Panc1 (cell line): ENCODE data around the gene CLPX. TPM values are rescaled to one million over a fixed set of nuclear protein-coding genes. Genes with fewer than 3 reads are reported as not detected.

Experiments used
- ATAC-seq: fragments of 200-7000 bp; cut with Tn5 transposase; 2 replicates; pipeline ENCODE4 v1.9.1; 2020; ENCODE audit warnings: mild to moderate bottlenecking, moderate library complexity
- BruUV-seq: library from RNA; stranded (reverse); fragments of 400-500 nt; replicated peaks from 2 replicates; lab custom pipeline; 2021; lab: Mats Ljungman, UMichigan
- CTCF ChIA-PET: fragments of 300-600 bp; sonication (Branson Sonifier 250); formaldehyde crosslinking; loops from one replicate; lab custom pipeline; 2022; ENCODE audit warnings: antibody characterized with exemption; lab: Charles Lee
- POLR2A ChIA-PET: fragments of 300-600 bp; sonication (Branson Sonifier 250); formaldehyde crosslinking; loops from one replicate; lab custom pipeline; 2022; ENCODE audit warnings: antibody characterized with exemption; lab: Charles Lee
- DNase-seq: peaks from one replicate; pipeline ENCODE4 v3.0.0-alpha.2; 2010; ENCODE audit warnings: low read depth, low spot score
- H3K27ac ChIP-seq: 2 replicates; pipeline ENCODE4 v1.5.1; 2011; ENCODE audit warnings: mild to moderate bottlenecking, low read length, inconsistent platforms
- H3K27me3 ChIP-seq: fragments of 200-500 bp; sonication (Bioruptor generic); 2 replicates; pipeline ENCODE4 v1.6.0; 2014; ENCODE audit warnings: low read length, inconsistent platforms; ENCODE audit not compliant: control insufficient read depth, insufficient read depth
- H3K36me3 ChIP-seq: fragments of 200-500 bp; sonication (Bioruptor generic); 2 replicates; pipeline ENCODE4 v1.5.1; 2014; ENCODE audit warnings: inconsistent platforms, mild to moderate bottlenecking, low read length, moderate library complexity; ENCODE audit not compliant: control insufficient read depth, insufficient read depth
- H3K4me1 ChIP-seq: 2 replicates; pipeline ENCODE4 v1.5.1; 2011; ENCODE audit warnings: inconsistent platforms, mild to moderate bottlenecking, low read length, moderate library complexity; ENCODE audit not compliant: control insufficient read depth, insufficient read depth
- H3K4me3 ChIP-seq, 2 experiments: 2 replicates each; pipeline ENCODE4 v1.5.1; 2011 to 2012; ENCODE audit warnings: low read depth in 2 of 2, low read length in 2 of 2, mild to moderate bottlenecking in 2 of 2, inconsistent platforms in 1 of 2, moderate library complexity in 1 of 2
- H3K9me3 ChIP-seq: fragments of 200-500 bp; sonication (Bioruptor generic); 2 replicates; pipeline ENCODE4 v1.5.1; 2014; ENCODE audit warnings: low read depth, mild to moderate bottlenecking, inconsistent platforms, low read length, moderate library complexity; ENCODE audit not compliant: control insufficient read depth, insufficient read depth
- POLR2AphosphoS5 ChIP-seq: IDR thresholded peaks from 2 replicates; pipeline ENCODE4 v1.6.1; 2012; ENCODE audit warnings: mild to moderate bottlenecking, low read depth, low read length, moderate library complexity
- SIN3A ChIP-seq: IDR thresholded peaks from 2 replicates; pipeline ENCODE4 v1.6.1; 2012; ENCODE audit warnings: low read depth, mild to moderate bottlenecking, low read length, moderate library complexity, borderline replicate concordance; ENCODE audit not compliant: insufficient read depth
- TCF7L2 ChIP-seq: IDR thresholded peaks from 2 replicates; pipeline ENCODE4 v1.6.1; 2011; ENCODE audit warnings: mild to moderate bottlenecking, low read depth, low read length, inconsistent platforms
- in situ Hi-C: cut with HindIII; loops from 2 replicates; pipeline ENCODE4 v1.10.0; 2016; ENCODE audit warnings: low sequenced_read_pairs, low pct_unique_long_range_greater_than_20kb
- intact Hi-C: fragments of 100-400 bp; cut with micrococcal nuclease; formaldehyde crosslinking; loops from one replicate; pipeline ENCODE4 v1.10.0; 2022; ENCODE audit not compliant: unreplicated experiment
- total RNA-seq: library from RNA; stranded (reverse); gene quantifications from one replicate; pipeline ENCODE4 v1.2.1, GENCODE V29; 2021; ENCODE audit not compliant: unreplicated experiment
- TF ChIP-seq, protein P1 (sequence below), 2 experiments: IDR thresholded peaks; 2 replicates each; pipeline ENCODE4 v1.6.1; 2011 to 2012; ENCODE audit warnings: low read depth in 2 of 2, control low read depth in 1 of 2, low read length in 1 of 2, mild to moderate bottlenecking in 1 of 2, moderate library complexity in 1 of 2; ENCODE audit not compliant: insufficient read depth in 1 of 2
- TF ChIP-seq, protein P2 (sequence below): fragments of 450-650 bp; IDR thresholded peaks from 2 replicates; pipeline ENCODE4 v1.5.1; 2017; ENCODE audit warnings: mild to moderate bottlenecking

CLPX gene
- total RNA-seq, 1 experiment from 2014 or later, result 49.9 TPM

DNA sequence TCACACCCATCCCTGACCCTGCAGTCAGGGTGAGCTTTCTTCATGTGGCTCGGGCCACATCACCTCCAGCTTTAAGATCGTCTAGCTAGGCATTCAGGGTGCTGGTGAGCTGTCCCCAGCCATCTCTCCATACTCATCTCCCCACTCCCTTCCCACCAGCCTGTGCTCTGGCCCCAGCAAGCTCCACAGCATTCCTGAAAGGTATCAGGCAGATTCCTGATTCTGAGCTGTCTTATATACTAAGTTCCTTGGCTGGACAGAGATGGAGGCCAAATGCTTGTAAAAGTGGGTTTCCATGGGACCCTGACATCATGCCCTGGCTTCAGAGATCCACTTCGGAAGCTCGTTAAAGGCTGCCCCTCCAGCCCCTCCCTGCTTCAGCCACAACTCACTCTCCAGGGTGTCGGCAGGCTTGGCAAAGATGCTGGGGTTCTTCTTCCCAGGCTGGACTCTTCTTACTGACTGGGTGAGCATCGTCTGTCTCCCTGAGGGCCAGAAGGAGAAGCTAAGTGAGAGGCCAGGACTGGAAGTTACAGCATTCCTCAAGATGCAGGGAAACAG lies 22.2 kb upstream of the CLPX start:
- CTCF ChIA-PET, result no interaction called here
- no peaks in the 10 kb centered on the region for H3K27me3 ChIP-seq
- no peak for DNase-seq
- in situ Hi-C loops, result no loop called here
- H3K36me3 ChIP-seq, result no peaks in the 10 kb centered on the region
- intact Hi-C loops, result no loop called here
- H3K4me1 ChIP-seq, result no peaks in the 10 kb centered on the region
- BruUV-seq, result no TSS peak
- H3K9me3 ChIP-seq, result no peaks in the 10 kb centered on the region
- no peak overlapping the region for H3K4me3 ChIP-seq
- TF ChIP-seq, protein P1, sequence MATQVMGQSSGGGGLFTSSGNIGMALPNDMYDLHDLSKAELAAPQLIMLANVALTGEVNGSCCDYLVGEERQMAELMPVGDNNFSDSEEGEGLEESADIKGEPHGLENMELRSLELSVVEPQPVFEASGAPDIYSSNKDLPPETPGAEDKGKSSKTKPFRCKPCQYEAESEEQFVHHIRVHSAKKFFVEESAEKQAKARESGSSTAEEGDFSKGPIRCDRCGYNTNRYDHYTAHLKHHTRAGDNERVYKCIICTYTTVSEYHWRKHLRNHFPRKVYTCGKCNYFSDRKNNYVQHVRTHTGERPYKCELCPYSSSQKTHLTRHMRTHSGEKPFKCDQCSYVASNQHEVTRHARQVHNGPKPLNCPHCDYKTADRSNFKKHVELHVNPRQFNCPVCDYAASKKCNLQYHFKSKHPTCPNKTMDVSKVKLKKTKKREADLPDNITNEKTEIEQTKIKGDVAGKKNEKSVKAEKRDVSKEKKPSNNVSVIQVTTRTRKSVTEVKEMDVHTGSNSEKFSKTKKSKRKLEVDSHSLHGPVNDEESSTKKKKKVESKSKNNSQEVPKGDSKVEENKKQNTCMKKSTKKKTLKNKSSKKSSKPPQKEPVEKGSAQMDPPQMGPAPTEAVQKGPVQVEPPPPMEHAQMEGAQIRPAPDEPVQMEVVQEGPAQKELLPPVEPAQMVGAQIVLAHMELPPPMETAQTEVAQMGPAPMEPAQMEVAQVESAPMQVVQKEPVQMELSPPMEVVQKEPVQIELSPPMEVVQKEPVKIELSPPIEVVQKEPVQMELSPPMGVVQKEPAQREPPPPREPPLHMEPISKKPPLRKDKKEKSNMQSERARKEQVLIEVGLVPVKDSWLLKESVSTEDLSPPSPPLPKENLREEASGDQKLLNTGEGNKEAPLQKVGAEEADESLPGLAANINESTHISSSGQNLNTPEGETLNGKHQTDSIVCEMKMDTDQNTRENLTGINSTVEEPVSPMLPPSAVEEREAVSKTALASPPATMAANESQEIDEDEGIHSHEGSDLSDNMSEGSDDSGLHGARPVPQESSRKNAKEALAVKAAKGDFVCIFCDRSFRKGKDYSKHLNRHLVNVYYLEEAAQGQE (IDR thresholded peaks at IDR 0.05; ENCODE audit: insufficient read depth in 1 of 2, low read depth in 2 of 2, low read length in 1 of 2), result no peak
- TF ChIP-seq, protein P2, sequence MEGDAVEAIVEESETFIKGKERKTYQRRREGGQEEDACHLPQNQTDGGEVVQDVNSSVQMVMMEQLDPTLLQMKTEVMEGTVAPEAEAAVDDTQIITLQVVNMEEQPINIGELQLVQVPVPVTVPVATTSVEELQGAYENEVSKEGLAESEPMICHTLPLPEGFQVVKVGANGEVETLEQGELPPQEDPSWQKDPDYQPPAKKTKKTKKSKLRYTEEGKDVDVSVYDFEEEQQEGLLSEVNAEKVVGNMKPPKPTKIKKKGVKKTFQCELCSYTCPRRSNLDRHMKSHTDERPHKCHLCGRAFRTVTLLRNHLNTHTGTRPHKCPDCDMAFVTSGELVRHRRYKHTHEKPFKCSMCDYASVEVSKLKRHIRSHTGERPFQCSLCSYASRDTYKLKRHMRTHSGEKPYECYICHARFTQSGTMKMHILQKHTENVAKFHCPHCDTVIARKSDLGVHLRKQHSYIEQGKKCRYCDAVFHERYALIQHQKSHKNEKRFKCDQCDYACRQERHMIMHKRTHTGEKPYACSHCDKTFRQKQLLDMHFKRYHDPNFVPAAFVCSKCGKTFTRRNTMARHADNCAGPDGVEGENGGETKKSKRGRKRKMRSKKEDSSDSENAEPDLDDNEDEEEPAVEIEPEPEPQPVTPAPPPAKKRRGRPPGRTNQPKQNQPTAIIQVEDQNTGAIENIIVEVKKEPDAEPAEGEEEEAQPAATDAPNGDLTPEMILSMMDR, result no peak
- no peak for TF ChIP-seq POLR2AphosphoS5
- no peak for TF ChIP-seq SIN3A
- no peak for TF ChIP-seq TCF7L2
- POLR2A ChIA-PET, result no interaction called here
- no peak for ATAC-seq
- H3K27ac ChIP-seq, result no peak overlapping the region

GRCh38 chr15:65206750-65207149 lies 21.6 kb upstream of the CLPX start:
- Histone ChIP-seq H3K4me3 (no peak overlapping the region), H3K9me3 (no peaks in the 10 kb centered on the region), H3K27me3 (no peaks in the 10 kb centered on the region), H3K4me1 (no peaks in the 10 kb centered on the region), H3K27ac (no peak overlapping the region), H3K36me3 (no peaks in the 10 kb centered on the region)
- DNase-seq, result no peak
- ChIA-PET CTCF (no interaction called here), POLR2A (no interaction called here)
- no peak for ATAC-seq
- in situ Hi-C loops (no loop called here), intact Hi-C loops (no loop called here)
- BruUV-seq, result no TSS peak
- TF ChIP-seq, protein P1 (IDR thresholded peaks at IDR 0.05; ENCODE audit: insufficient read depth in 1 of 2, low read depth in 2 of 2, low read length in 1 of 2), result no peak
- TF ChIP-seq SIN3A (no peak), POLR2AphosphoS5 (no peak)
